Measurements from ENCODE around the gene SNTN. TPM values are rescaled to one million over a fixed set of nuclear protein-coding genes. Genes with fewer than 3 reads are reported as not detected.

SNTN gene
- total RNA-seq, 1 experiment from 2014 or later, result not detected

- no peak for TF ChIP-seq CTCF (IDR thresholded peaks at IDR 0.05; ENCODE audit: unreplicated experiment)
- no peak overlapping the region for H3K4me3 Mint-ChIP-seq (ENCODE audit: low read depth, unreplicated experiment)
- H3K27me3 Mint-ChIP-seq (ENCODE audit: unreplicated experiment), result no peaks in the 10 kb centered on the region
- no peaks in the 10 kb centered on the region for H3K9me3 Mint-ChIP-seq (ENCODE audit: low read depth, unreplicated experiment)
- no peaks in the 10 kb centered on the region for H3K36me3 Mint-ChIP-seq (ENCODE audit: insufficient read depth, unreplicated experiment)
- CTCF ChIA-PET, result no interaction called here
- no peak overlapping the region for H3K27ac Mint-ChIP-seq (ENCODE audit: unreplicated experiment)
- H3K4me1 Mint-ChIP-seq (ENCODE audit: low read depth, unreplicated experiment), result peaks cover 10% of the 10 kb centered on the region
- no TSS peak for BruUV-seq (replicated peaks)
- intact Hi-C loops (cut with micrococcal nuclease; ENCODE audit: unreplicated experiment), result no loop called here
- DNase-seq, result no peak
These were observed 4.3 kb downstream of the SNTN start for GRCh38 chr3:63656786-63657185.

- CTCF ChIA-PET, result interaction anchor here (0.6 to 2.0 kb wide), 3 partner anchors 131 to 310 kb away, joined by 3 to 17 read pairs (median 7); no protein-coding TSS in a partner anchor
- no peak overlapping the region for H3K27ac Mint-ChIP-seq (ENCODE audit: unreplicated experiment)
- DNase-seq, result peak; percentile 23
- no peak for TF ChIP-seq CTCF (IDR thresholded peaks at IDR 0.05; ENCODE audit: unreplicated experiment)
- no peak overlapping the region for H3K4me3 Mint-ChIP-seq (ENCODE audit: low read depth, unreplicated experiment)
- no peaks in the 10 kb centered on the region for H3K36me3 Mint-ChIP-seq (ENCODE audit: insufficient read depth, unreplicated experiment)
- H3K4me1 Mint-ChIP-seq (ENCODE audit: low read depth, unreplicated experiment), result peaks cover 1% of the 10 kb centered on the region
- intact Hi-C loops (cut with micrococcal nuclease; ENCODE audit: unreplicated experiment), result loop anchor here (5.0 kb wide), 1 partner anchor 131 kb away; no protein-coding TSS in a partner anchor
- no TSS peak for BruUV-seq (replicated peaks)
- H3K27me3 Mint-ChIP-seq (ENCODE audit: unreplicated experiment), result no peaks in the 10 kb centered on the region
- H3K9me3 Mint-ChIP-seq (ENCODE audit: low read depth, unreplicated experiment), result no peaks in the 10 kb centered on the region
These were observed 8.8 kb downstream of the SNTN start for GRCh38 chr3:63661242-63661641.

- BruUV-seq (replicated peaks), result no TSS peak
- Mint-ChIP-seq H3K4me1 (ENCODE audit: low read depth, unreplicated experiment) (no peaks in the 10 kb centered on the region), H3K27ac (ENCODE audit: unreplicated experiment) (no peak overlapping the region), H3K9me3 (ENCODE audit: low read depth, unreplicated experiment) (no peaks in the 10 kb centered on the region), H3K4me3 (ENCODE audit: low read depth, unreplicated experiment) (no peak overlapping the region), H3K36me3 (ENCODE audit: insufficient read depth, unreplicated experiment) (no peaks in the 10 kb centered on the region), H3K27me3 (ENCODE audit: unreplicated experiment) (no peaks in the 10 kb centered on the region)
- CTCF ChIA-PET, result interaction anchor here (0.7 to 2.0 kb wide), 6 partner anchors 130 to 312 kb away, joined by 3 to 17 read pairs (median 4); partner anchors contain the start of gene C3orf49
- intact Hi-C loops (cut with micrococcal nuclease; ENCODE audit: unreplicated experiment), result loop anchor here (1.0 to 5.0 kb wide), 4 partner anchors 130 to 311 kb away; partner anchors contain the start of gene C3orf49
- DNase-seq, result no peak
- no peak for TF ChIP-seq CTCF (IDR thresholded peaks at IDR 0.05; ENCODE audit: unreplicated experiment)
These were observed 9.5 kb downstream of the SNTN start for GRCh38 chr3:63662011-63662410.

GRCh38 chr3:63662500-63662899, 10.0 kb downstream of the SNTN start:
- DNase-seq, result peak; percentile 35
- intact Hi-C loops (cut with micrococcal nuclease; ENCODE audit: unreplicated experiment), result loop anchor here (1.0 to 5.0 kb wide), 4 partner anchors 130 to 311 kb away; partner anchors contain the start of gene C3orf49
- Mint-ChIP-seq H3K27me3 (ENCODE audit: unreplicated experiment) (no peaks in the 10 kb centered on the region), H3K9me3 (ENCODE audit: low read depth, unreplicated experiment) (no peaks in the 10 kb centered on the region), H3K27ac (ENCODE audit: unreplicated experiment) (no peak overlapping the region), H3K4me1 (ENCODE audit: low read depth, unreplicated experiment) (no peaks in the 10 kb centered on the region), H3K4me3 (ENCODE audit: low read depth, unreplicated experiment) (no peak overlapping the region), H3K36me3 (ENCODE audit: insufficient read depth, unreplicated experiment) (no peaks in the 10 kb centered on the region)
- BruUV-seq (replicated peaks), result no TSS peak
- CTCF ChIA-PET, result interaction anchor here (0.7 to 2.0 kb wide), 6 partner anchors 130 to 312 kb away, joined by 3 to 17 read pairs (median 4); partner anchors contain the start of gene C3orf49
- no peak for TF ChIP-seq CTCF (IDR thresholded peaks at IDR 0.05; ENCODE audit: unreplicated experiment)
